ENCODE measurements around the gene ACVRL1. TPM values are rescaled to one million over a fixed set of nuclear protein-coding genes. Genes with fewer than 3 reads are reported as not detected.

Gene ACVRL1
- total RNA-seq, 1 experiment from 2014 or later: 0.98 TPM

- Mint-ChIP-seq H3K9me3 (no peaks in the 10 kb centered on the region), H3K36me3 (peaks cover 18% of the 10 kb centered on the region), H3K27ac (no peak overlapping the region), H3K4me3 (no peak overlapping the region), H3K4me1 (peaks cover 31% of the 10 kb centered on the region), H3K27me3 (ENCODE audit: low read depth) (no peaks in the 10 kb centered on the region)
- ATAC-seq: no peak
- no peak for DNase-seq (ENCODE audit: low spot score)
- TF ChIP-seq ZNF425 (CRISPR knock-in tag; conservative IDR thresholded peaks at IDR 0.05) (no peak), ZNF121 (CRISPR knock-in tag; IDR thresholded peaks at IDR 0.05) (no peak), ARID4B (CRISPR knock-in tag; IDR thresholded peaks at IDR 0.05; ENCODE audit: borderline replicate concordance) (no peak), ZNF671 (CRISPR knock-in tag; IDR thresholded peaks at IDR 0.05) (no peak), ZNF396 (CRISPR knock-in tag; IDR thresholded peaks at IDR 0.05; ENCODE audit: borderline replicate concordance) (no peak), JUN (CRISPR knock-in tag; IDR thresholded peaks at IDR 0.05) (no peak), NFE2L1 (CRISPR knock-in tag; IDR thresholded peaks at IDR 0.05) (no peak)
- POLR2A ChIA-PET: no interaction called here
- CTCF ChIA-PET: interaction anchor here (0.6 to 3.6 kb wide), 4 partner anchors 32 to 60 kb away, joined by 3 to 48 read pairs (median 19); no protein-coding TSS in a partner anchor
These were observed 65.1 kb downstream of the ACVRL1 start for GRCh38 chr12:51972422-51972812.

GRCh38 chr12:51972849-51973273 is 65.6 kb downstream of the ACVRL1 start:
- TF ChIP-seq ZNF317 (CRISPR knock-in tag; IDR thresholded peaks at IDR 0.05; ENCODE audit: borderline replicate concordance, low read depth) (no peak), USF2 (CRISPR knock-in tag; IDR thresholded peaks at IDR 0.05) (no peak), MYBL2 (CRISPR knock-in tag; IDR thresholded peaks at IDR 0.05) (no peak), HMGA2 (CRISPR knock-in tag; IDR thresholded peaks at IDR 0.05) (no peak), TP53 (CRISPR knock-in tag; IDR thresholded peaks at IDR 0.05) (no peak)
- ATAC-seq (no peak), DNase-seq (ENCODE audit: low spot score) (no peak)
- no peaks in the 10 kb centered on the region for H3K27me3 Mint-ChIP-seq (ENCODE audit: low read depth)
- H3K27ac Mint-ChIP-seq: peak overlapping the region; percentile 1; the same call in 1 of the 2 replicates
- ChIA-PET CTCF (interaction anchor here (3.5 to 3.6 kb wide), 2 partner anchors 52 to 60 kb away, joined by 24 to 48 read pairs; no protein-coding TSS in a partner anchor), POLR2A (no interaction called here)
- H3K9me3 Mint-ChIP-seq: no peaks in the 10 kb centered on the region
- no peak overlapping the region for H3K4me3 Mint-ChIP-seq
- H3K4me1 Mint-ChIP-seq: peaks cover 31% of the 10 kb centered on the region
- H3K36me3 Mint-ChIP-seq: peaks cover 20% of the 10 kb centered on the region

Other genes with a start within 250 kb of the ACVRL1 start
- 9.9 to 10.3 TPM (median 10.0 TPM) in 3 replicates for gene FIGNL2, start 58.8 kb upstream of the ACVRL1 start, total RNA-seq (2021)
- gene ANKRD33, start 19.4 kb upstream of the ACVRL1 start, total RNA-seq (2021): 1.7 to 2.3 TPM (median 2.0 TPM) in 3 replicates
- 20.9 to 24.1 TPM (median 22.3 TPM) in 3 replicates for gene ACVR1B, start 44.2 kb downstream of the ACVRL1 start, total RNA-seq (2021)
- gene TAMALIN, start 99.4 kb downstream of the ACVRL1 start, total RNA-seq (2021): 5.5 to 7.1 TPM (median 6.1 TPM) in 3 replicates
- gene NR4A1, start 143.9 kb downstream of the ACVRL1 start, total RNA-seq (2021): 19.2 to 26.9 TPM (median 22.0 TPM) in 3 replicates
- 43.3 to 52.1 TPM (median 45.0 TPM) in 3 replicates for gene ATG101, start 162.5 kb downstream of the ACVRL1 start, total RNA-seq (2021)
- 0.14 to 0.21 TPM in 2 of 3 replicates, not detected in the other for gene SMIM41, start 172.2 kb downstream of the ACVRL1 start, total RNA-seq (2021)

Data from WTC11 (cell line).